ENCODE results near the gene WRAP73.

WRAP73 gene

DNA sequence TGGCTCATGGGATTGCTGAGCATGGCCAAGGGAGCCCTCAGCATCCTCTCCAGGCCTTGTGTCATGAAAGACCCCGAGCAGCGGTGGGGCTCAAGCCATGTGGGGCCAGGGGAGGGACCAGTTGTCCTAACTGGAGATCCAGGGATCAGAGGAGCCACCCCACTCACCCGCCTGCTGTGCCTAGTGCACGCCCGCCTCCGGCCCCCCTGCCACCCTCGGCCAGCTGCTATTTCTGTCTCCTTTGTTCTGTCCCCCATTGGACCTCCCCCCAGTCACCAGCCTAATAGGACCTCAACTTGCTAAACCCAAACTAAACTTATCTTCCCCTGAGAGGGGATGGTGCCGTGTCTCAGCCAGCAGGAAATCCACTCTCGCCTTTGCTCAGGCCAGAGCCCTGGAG, 46.8 kb upstream of the WRAP73 start:
- H3K4me3 ChIP-seq (ENCODE audit: low read depth, low read length), result no peak overlapping the region
- TF ChIP-seq, protein P1, sequence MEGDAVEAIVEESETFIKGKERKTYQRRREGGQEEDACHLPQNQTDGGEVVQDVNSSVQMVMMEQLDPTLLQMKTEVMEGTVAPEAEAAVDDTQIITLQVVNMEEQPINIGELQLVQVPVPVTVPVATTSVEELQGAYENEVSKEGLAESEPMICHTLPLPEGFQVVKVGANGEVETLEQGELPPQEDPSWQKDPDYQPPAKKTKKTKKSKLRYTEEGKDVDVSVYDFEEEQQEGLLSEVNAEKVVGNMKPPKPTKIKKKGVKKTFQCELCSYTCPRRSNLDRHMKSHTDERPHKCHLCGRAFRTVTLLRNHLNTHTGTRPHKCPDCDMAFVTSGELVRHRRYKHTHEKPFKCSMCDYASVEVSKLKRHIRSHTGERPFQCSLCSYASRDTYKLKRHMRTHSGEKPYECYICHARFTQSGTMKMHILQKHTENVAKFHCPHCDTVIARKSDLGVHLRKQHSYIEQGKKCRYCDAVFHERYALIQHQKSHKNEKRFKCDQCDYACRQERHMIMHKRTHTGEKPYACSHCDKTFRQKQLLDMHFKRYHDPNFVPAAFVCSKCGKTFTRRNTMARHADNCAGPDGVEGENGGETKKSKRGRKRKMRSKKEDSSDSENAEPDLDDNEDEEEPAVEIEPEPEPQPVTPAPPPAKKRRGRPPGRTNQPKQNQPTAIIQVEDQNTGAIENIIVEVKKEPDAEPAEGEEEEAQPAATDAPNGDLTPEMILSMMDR (IDR thresholded peaks at IDR 0.05; ENCODE audit: low read depth, low read length, missing control alignments), result no peak
- in situ Hi-C loops (cut with HindIII; ENCODE audit: low sequenced_read_pairs), result no loop called here
- no peak for DNase-seq (ENCODE audit: low read depth)

DNA sequence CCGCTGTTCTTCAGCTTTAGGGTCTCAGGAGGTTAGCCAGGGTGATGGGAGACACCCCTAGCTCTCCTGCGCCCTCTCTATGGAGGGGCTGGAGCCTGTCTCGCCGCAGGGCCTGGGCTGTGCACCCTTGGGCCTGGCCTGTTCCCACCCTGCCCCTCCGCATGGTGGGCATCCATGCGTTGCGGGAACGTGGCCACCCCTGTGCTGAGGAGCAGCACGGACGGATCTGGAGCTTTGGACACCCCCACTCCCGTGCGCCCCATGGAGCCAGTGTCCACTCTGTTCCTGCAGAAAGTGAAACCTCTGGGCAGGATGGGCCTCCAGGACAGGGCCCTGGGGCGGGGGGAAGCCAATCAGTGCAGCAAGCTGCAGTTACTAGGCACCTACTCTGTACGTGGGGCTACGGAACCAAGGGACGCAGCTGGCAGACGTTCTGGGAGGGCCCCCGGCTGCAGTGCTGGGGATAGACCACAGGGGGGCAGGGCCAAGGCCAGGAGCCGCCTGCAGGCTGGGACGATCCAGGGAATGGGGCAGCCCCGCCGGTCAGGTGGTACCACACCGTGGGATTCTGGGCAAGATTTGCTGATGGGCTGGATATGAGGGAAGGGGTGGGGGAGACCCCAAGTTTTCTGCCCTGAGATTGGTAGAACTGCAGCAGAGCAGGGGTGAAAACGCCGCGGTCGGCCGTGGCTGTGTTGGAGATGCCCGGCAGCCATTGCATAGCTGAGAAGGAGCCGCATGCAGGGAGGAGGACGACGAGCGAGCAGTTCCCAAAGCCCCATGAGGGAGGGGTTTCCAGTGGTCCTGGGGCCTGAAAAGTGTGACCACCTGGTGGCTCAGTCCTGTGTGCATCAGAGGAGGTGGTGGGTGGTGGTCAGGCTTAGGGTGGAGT, 45.7 kb upstream of the WRAP73 start:
- no peak overlapping the region for H3K4me3 ChIP-seq (ENCODE audit: low read depth, low read length)
- TF ChIP-seq, protein P1 (IDR thresholded peaks at IDR 0.05; ENCODE audit: low read depth, low read length, missing control alignments), result peak; percentile 76
- in situ Hi-C loops (cut with HindIII; ENCODE audit: low sequenced_read_pairs), result no loop called here

DNA sequence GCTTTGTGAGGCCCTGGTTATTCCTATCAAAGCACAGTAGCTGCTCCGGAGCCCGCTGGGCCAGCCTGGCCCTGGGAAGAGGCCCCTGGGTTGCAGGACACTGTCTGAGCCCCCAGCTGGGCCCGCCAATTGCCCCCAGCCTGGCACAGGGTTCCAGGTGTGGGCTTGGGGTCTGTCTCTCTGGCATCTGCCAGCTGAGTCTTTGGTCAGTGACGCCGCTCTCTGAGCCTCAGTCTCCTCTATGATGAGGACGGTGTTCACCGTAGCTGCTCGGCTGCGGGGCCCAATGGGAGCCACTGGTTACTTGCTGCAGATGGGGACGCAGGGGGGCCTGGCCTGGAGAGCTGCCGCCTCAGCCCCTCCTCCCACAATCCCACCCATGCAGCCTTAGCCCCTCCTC, 43.4 kb upstream of the WRAP73 start:
- in situ Hi-C loops (cut with HindIII; ENCODE audit: low sequenced_read_pairs), result no loop called here
- DNase-seq (ENCODE audit: low read depth), result no peak
- TF ChIP-seq, protein P1 (IDR thresholded peaks at IDR 0.05; ENCODE audit: low read depth, low read length, missing control alignments), result no peak
- H3K4me3 ChIP-seq (ENCODE audit: low read depth, low read length), result no peak overlapping the region

More for the DNA sequence above, 45.7 kb upstream of the WRAP73 start:
- no peak for DNase-seq (ENCODE audit: low read depth)

DNA sequence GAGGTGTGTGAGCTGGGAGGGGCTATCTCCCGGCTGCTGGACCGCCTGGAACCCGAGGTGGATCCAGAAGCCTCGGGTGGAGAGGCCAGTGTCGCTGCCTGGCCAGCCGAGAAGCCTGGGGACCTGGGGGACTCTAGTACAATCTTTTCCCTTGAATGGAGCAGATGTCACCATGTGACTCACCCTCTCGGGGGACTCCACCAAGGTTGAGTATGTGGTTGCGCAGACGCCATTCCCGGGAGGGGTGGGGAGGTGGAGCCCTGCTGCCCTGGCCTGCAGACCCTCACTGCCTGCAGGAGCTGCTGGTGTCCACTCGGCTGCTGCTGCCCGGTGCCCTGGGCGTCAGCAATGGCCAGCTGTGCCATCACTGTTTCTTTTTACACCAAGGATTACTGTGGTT, 42.7 kb upstream of the WRAP73 start:
- H3K4me3 ChIP-seq (ENCODE audit: low read depth, low read length), result no peak overlapping the region
- in situ Hi-C loops (cut with HindIII; ENCODE audit: low sequenced_read_pairs), result no loop called here
- TF ChIP-seq, protein P1 (IDR thresholded peaks at IDR 0.05; ENCODE audit: low read depth, low read length, missing control alignments), result no peak
- no peak for DNase-seq (ENCODE audit: low read depth)

DNA sequence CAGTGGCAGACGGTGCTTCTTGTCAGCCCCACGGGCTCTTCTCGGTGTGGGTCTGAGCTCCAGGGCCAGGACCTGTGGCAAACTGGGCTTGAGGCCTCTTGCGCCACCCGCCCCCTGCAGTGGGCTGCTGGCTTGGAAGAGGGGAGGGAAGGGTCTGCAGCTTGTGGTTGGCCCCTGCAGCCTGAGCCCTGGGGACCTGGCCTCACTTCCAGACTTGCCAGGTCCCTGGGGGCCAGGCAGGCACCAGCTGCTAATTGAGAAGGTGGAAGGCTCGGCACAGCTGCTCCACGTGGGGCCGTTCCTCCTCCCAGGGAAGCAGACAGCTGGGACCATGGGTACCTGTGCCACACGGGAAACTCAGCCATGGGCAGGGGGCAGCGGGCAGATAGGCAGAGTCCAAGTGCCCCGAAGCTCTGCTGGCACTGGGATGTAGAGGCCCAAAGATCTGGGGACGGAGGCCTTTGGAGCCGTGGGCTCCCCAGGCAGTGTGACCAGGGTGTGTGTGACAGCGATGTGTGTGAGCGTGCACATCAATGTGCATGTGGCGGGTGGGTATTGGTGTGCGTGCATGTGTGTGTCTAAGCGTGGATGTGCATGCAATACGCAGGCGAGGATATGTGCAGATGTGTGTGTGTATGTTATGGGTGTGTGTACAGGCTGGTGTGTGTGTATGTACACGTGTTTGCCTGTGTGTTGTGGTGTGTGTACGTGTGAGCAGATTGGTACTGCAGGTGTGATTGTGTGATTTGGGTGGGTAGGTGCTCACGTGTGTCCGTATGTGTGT, 41.7 kb upstream of the WRAP73 start:
- TF ChIP-seq, protein P1 (IDR thresholded peaks at IDR 0.05; ENCODE audit: low read depth, low read length, missing control alignments), result no peak
- DNase-seq (ENCODE audit: low read depth), result no peak
- no peak overlapping the region for H3K4me3 ChIP-seq (ENCODE audit: low read depth, low read length)
- in situ Hi-C loops (cut with HindIII; ENCODE audit: low sequenced_read_pairs), result no loop called here

DNA sequence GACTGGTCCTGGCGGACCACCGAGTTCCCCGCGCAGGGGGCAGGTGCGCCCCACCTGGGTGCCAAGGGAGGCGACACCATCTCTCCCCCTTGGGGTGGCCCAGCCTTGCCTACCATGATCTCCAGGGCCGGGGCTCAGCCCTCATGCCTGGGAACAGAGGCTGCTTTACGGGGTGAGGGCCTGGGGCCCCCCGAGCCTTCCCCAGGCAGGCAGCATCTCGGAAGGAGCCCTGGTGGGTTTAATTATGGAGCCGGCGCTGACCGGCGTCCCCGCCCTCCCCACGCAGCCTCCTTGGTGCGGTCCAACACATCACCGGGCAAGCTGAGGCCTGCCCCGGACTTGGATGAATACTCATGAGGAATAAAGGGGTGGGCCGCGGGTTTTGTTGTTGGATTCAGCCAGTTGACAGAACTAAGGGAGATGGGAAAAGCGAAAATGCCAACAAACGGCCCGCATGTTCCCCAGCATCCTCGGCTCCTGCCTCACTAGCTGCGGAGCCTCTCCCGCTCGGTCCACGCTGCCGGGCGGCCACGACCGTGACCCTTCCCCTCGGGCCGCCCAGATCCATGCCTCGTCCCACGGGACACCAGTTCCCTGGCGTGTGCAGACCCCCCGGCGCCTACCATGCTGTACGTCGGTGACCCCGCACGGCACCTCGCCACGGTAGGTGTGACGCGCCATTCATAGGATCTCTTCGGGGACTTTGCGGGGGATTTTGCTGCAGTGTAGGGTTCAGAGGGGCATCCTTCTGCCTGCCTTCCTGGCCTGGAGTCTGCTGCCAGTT, 40.6 kb upstream of the WRAP73 start:
- no peak overlapping the region for H3K4me3 ChIP-seq (ENCODE audit: low read depth, low read length)
- in situ Hi-C loops (cut with HindIII; ENCODE audit: low sequenced_read_pairs), result no loop called here
- TF ChIP-seq, protein P1 (IDR thresholded peaks at IDR 0.05; ENCODE audit: low read depth, low read length, missing control alignments), result no peak
- DNase-seq (ENCODE audit: low read depth), result no peak
